Dermis lymphatic vessel endothelial cell (primary cell): ENCODE data around the gene DHX35. TPM values are rescaled to one million over a fixed set of nuclear protein-coding genes. Genes with fewer than 3 reads are reported as not detected.

Experiments used
- total RNA-seq: library from RNA; depleted of rRNA; stranded (reverse); fragments of >200 nt; gene quantifications from 2 replicates; pipeline ENCODE4 v1.2.1, GENCODE V29; 2014

The DHX35 gene
- 7.4 and 11.6 TPM in 2 replicates for total RNA-seq

GRCh38 chr20:38962044-38962927 lies at the start of gene DHX35:
Gene DHX35 (plus strand): TSS chr20:38962344. CDS start chr20:38962368, 24 bp downstream.

GRCh38 chr20:38926142-38926933 lies 35.8 kb upstream of the DHX35 start, which contains the start of gene FAM83D:
Gene FAM83D (plus strand): TSS chr20:38926417. CDS start chr20:38926443, 26 bp downstream.

Other genes starting within 250 kb of the DHX35 start
- not detected in 2 replicates for gene SLC32A1, start 237.9 kb upstream of the DHX35 start, total RNA-seq
- gene ACTR5, start 213.9 kb upstream of the DHX35 start, total RNA-seq: 6.6 and 8.3 TPM in 2 replicates
- 141 and 183 TPM in 2 replicates for gene PPP1R16B, start 156.6 kb upstream of the DHX35 start, total RNA-seq
- 9.4 and 10.1 TPM in 2 replicates for gene FAM83D, start 35.9 kb upstream of the DHX35 start, total RNA-seq